ENCODE data around the gene GNB4.

GNB4 gene

DNA sequence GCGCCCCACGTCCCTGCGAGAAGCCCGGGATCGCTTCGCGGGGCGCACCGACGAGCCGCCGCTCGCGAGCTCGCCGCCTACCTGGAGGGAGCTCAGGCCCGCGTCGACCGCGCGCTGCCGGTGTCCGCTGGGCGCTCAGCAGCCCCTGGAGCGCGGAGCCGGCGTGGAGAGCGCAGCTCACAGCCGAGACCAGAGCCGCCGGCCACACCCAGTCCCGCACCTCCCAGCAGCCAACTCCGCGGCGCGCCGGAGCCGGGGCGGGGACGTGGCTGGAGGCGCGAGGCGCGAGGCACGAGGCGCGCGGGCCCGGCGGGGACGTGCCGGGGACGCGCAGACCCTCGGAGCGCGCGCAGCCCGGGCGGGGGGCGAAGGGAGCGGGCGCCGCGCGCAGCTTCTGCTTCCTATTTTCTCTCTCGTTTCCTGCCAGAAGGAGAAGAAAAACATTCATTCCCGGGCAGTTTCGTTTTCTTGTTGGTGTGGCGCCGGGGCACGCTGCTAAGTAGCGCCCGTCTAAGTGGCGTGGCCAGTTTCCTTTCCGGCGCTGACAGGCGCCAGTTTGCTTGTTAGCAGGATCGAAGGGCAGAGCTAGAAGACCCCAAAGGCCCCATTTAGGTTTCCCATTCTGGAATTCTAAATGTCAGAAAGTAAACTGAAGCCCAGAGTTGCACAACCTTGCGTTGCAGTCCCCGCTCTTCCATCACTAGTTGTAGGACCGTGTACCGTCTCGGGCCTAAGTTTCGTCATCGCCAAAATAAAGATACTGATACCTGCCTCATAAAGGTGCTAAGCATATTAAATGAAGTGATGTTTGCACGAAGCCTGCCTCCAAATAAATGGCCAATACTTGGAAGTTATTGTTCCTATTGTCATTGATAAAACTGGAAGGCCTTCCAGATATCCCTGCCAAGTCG, at the start of gene GNB4:
Gene GNB4, minus strand, starts transcription at position 206 of the 911 bp plus-strand sequence. CDS start 25,270 bp downstream, outside the sequence.
- no peak for FAIRE-seq

GRCh38 chr3:179495483-179495882, 44.2 kb upstream of the GNB4 start:
- no peak for FAIRE-seq

DNA sequence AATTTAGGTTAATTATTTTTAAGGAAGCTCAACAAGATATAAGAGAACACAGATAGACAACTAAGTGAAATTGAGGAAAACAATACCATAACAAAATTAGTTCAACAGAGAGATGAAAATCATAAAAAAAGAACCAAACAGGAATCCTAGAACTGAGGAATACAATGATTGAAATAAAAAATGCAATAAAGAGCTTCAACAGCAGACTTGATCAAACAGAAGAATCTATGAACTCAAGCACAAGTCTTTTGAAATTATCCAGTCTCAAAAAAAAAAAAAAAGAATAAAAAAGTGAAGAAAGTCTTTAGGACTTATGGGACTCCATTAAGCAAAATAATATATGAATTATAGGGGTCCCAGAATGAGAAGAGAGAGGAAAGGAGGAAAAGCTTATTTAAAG, 42.0 kb upstream of the GNB4 start:
- no peak for FAIRE-seq

DNA sequence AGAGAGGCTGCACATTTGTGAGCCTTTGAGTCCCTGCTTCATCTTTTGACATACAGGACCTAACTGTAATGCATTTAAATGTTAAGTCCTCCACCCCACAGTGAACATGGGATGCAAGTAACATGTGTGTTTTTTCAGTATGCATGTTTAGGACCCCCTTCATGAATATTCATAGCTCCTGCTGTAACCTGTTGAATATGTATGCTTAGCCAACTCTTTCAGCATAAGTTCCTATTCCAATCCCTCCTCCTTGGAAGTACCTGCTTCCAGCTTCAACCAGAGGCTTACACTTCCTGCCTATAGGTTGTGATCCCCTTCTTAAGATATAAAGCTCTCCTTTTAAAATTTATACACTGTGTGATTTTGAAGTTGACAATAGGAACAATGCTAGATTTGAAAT, 36.9 kb upstream of the GNB4 start:
- no peak for FAIRE-seq

DNA sequence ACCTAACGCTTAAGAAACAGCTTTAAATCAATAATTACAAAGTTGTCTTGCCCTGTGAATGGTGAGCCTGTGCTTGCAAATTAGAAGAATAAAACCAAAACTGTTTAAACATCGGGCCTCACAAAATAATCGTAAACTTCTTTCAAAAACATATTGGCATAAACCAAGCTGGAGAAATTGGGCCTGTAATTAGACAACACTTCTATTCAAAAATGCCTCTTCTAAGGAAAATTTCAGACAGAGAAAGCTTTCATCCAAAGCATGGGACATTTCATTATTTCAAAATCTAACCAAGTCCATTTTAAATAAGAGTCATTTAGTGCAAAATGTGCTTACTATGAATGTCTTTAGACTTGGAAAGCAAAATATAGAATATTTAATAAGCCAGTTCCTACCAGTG, 35.5 kb upstream of the GNB4 start:
- no peak for FAIRE-seq

GRCh38 chr3:179482857-179483256, 31.6 kb upstream of the GNB4 start:
- no peak for FAIRE-seq

GRCh38 chr3:179476215-179476614, 24.9 kb upstream of the GNB4 start:
- no peak for FAIRE-seq

DNA sequence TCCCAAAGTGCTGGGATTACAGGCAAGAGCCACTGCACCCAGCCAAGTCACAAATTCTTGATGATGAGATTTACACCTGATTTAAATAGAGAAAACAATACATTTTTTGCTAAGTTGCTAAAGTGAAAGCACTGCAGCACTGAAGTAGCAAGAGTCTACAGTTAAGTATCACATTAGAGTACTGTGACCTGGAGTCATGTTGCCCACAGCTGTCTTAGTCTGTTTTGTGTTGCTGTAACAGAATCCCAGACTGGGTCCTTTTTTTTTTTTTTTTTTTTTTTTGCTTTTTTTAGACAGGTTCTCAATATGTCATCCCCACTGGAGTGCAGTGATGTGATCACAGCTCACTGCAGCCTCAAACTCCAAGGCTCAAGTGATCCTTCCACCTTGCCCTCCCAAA, 23.2 kb upstream of the GNB4 start:
- no peak for FAIRE-seq

- no peak for FAIRE-seq
Observed at GRCh38 chr3:179473565-179473964, 22.3 kb upstream of the GNB4 start.

- FAIRE-seq: no peak
Observed at GRCh38 chr3:179464323-179465092, 13.2 kb upstream of the GNB4 start.

DNA sequence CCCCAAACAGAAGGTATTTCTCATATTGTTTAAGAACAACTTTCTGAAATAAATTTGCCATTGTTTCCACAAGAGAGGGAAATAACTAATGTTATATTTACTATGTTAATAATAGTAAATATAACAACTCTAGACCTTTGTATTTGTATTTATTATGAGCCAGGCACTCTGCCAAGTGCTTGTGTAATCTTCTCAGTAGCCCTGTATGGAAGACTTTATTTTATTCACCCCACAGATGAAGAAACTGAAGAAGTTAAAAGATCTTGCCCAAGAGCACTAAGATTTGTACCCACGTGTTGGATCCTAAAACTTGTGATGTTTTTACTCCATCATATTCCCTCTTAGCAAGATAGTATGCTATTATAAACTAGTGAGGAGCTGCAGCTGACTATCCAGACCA, 12.0 kb upstream of the GNB4 start:
- FAIRE-seq: no peak

- no peak for FAIRE-seq
Observed at GRCh38 chr3:179460260-179460659, 9.0 kb upstream of the GNB4 start.

DNA sequence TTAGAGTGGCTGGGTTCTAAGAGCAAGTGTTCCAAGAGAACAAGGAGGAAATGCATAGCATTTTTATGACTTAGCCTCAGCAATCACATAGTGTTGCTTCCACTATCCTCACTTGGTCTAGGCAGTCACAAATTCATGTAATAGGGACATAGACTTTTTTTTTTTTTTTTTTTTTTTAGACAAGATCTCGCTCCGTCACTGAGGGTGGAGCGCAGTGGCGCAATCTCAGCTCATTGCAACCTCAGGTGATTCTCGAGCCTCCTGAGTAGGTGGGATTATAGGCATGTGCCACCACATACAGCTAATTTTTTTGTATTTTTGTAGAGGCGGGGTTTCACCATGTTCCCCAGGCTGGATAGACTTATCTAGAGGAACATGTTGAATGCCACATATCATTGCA, 4.7 kb upstream of the GNB4 start:
- no peak for FAIRE-seq

- FAIRE-seq: no peak
Observed at GRCh38 chr3:179454887-179455286, 3.6 kb upstream of the GNB4 start.

DNA sequence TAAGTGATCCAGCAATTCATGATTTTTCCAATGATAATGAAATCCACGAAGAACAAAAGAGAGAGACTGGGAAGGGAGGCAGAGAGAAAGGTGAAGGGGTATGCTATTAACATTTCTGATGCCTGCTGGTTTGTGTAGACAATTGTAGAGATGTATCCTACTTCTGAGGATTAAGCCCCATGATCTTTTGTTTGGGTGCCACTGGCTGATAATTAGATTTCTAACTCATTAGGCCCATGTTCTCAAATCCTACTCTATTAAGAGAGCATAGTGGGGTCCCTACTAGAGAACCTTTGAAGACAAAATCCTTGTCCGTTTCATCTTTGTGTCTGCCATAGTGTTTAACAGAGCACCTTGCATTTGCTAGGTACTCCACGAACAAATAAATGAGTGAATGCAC, 2.7 kb upstream of the GNB4 start:
- no peak for FAIRE-seq

DNA sequence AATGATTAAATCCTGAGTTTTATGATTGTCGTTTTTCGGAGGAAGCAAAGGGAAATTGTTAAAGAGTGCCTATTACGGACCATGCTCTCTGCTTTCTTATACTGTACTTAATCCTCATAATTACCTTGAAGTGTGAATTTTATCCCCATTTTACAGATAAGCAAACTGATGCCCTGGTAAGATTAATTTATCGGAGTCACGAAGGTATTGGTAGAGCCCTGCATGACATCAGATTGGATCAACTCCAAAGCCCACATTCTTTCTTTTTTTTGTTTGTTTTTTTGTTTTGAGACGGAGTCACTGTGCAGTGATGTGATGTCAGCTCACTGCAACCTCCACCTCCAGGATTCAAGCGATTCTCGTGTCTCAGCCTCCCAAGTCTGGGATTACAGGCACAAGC, 1.6 kb upstream of the GNB4 start:
- no peak for FAIRE-seq

GRCh38 chr3:179452176-179452564, 900 bp upstream of the GNB4 start:
- FAIRE-seq: peak; percentile 66

DNA sequence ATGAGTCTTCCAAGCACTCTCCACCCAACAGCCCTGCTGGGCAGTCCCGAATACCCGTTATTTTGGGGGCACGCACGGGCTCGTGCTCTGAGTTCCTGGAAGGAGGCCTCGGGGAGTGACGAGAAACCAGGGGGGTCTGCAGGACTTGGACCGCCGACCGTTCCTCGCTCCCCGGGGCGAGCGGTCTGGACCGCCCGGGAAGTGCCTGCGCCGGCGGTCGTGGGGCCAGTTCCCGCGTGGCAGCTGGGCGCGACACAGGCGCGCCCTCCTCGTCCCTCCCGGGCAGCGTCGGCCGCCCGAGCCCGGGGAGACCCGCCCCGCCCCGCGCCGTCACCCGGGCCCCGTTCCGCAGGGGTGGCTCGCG, 387 bp downstream of the GNB4 start:
- no peak for FAIRE-seq

DNA sequence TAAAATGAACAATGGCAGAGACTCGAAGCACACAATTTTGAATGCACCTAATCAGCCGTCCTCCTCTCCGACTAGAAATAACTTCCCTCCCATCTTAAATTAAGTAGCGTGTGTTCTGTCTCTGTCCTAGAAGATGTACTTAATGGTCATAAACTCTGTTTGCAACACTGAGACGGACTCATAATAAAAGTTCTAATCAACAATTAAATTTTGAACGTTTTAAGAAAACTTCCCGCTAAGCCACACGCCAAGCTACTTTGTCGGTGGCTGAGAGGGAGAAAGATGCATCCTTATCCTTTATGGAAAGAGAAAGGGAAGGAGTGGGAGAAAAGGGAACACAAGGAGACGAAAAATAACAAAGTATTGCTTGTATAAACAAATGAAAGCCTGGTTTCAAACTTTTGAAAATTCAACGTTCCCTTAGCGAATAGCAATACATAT, 989 bp downstream of the GNB4 start:
- FAIRE-seq: no peak

DNA sequence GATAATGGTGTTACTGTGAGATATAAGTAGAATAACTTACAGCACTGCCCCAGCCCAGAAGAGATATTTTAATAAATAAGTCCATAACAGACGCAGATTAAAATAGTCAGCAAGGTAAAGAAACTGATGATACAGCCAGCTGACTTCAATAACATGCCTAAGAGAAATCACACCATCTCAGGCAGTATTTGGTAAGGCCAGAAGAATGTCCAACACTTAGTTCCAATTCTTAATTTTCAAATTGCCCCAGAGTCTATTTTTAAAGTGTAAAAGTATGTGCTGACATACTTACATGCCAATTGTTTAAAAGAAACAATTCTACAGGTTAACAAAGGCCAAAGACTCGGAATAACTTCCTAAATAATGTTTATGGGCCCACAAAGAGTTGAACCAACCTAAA, 1.6 kb downstream of the GNB4 start:
- no peak for FAIRE-seq

DNA sequence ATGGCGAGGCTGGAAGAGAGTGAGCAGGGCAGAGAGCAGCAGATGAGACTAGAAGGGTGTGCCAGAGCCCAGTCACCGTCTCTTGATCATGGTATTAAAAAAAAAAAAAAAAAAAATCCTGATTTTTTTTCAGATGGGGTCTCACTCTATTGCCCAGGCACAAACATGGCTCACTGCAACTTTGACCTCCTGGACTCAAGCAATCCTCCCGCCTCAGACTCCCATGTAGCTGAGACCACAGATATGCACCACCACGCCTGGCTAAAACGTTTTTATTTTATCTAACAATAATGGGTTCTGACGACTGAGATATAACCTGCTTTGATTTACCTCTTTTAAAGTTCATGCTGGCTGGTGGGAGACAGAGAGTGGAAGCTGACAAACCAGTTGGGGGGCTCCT, 4.0 kb downstream of the GNB4 start:
- FAIRE-seq: no peak

GRCh38 chr3:179446501-179446900, 4.8 kb downstream of the GNB4 start:
- peak; percentile 92 for FAIRE-seq

- no peak for FAIRE-seq
Observed at GRCh38 chr3:179438841-179439240, 12.4 kb downstream of the GNB4 start.

- no peak for FAIRE-seq
Observed at GRCh38 chr3:179436517-179436916, 14.8 kb downstream of the GNB4 start.
